Brain pericyte (primary cell): ENCODE data around the gene CASZ1.

Experiments used
- DNase-seq: peaks from one replicate; pipeline ENCODE4 v3.0.0-alpha.2; 2012; ENCODE audit warnings: low read depth, low spot score

CASZ1 gene

DNA sequence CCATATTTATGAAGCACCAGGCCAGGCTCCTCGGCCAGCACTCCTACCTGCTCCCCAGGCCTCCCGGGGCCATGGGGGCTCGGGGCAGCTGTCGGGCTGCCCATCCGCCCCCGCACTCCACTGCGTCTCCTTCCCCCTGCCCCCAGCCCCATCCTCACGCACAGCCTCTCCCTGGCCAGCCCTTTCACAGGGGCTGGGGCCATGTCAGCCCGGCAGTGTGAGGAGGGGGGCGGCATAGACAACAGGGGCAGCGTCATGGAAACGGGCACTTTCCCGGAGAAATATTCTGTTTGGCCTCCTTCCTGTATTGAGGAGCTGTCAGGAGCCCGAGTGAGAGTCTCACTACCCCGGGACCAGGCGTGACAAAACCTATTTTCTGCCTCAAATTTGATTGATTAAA is 87.3 kb downstream of the CASZ1 start:
- no peak for DNase-seq

DNA sequence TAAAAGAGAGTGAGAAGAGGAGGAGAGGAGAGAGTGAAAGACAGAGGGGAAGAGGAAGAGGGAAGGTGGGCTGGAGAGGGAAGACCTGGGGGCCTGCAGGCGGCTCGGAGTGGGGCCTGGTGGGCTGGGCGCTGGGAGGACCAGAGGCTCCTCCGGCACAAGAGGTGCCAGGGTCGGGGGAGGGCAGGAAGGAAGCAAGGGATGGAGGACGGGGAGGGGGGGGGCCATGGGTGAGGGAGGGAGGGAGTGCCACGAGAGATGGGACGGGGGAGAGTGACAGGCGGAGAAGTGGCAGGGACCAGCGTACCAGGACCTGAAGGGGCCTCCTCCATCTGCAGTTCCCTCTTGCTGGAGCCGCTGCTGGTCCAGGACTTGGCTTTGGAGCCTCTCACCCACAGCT is 87.7 kb downstream of the CASZ1 start:
- DNase-seq: no peak

DNA sequence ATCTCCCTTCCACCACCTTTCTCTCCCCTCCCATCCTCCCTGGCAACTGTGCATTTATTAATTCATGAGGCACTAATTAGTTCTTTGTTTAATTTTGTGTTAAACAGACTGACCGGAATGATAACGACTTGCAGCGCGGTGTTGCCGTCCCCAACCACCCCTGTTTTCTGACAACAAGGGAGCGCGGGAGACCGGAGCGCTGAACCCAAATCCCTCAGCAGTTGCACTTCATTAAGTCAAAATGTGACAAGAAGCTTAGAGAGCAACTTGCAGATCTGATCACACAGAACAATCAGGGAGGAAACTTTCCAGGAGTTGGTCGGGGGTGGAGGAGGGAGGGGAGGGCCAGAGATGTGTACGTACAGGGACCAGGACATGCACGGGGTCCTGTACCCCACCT is 89.2 kb downstream of the CASZ1 start:
- DNase-seq: no peak

DNA sequence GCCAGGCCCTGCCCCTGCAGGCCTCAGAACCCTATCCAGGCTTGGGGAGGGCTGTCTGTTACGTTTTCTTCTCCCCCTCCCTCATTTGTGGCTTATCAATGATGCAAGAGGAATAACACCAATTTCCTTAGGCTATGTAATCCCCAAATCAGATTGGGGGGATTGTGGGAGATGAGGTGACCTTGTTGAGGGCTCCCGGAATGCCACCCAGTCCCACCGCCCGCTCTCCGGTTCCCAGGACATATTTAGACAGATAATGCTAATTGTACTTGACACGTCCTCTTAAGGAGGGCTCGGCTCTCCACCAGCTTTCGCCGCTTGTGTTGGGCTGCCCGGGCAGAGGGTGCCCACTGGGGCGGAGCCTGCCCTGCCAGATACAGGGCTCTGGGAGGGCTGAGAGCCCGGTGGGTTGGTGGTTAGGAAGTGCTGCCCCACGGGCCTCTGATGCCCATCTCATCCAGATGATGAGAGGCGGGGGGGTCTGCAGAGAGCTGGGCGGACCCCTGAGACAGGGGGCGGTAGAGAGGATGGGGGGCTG is 90.0 kb downstream of the CASZ1 start:
- no peak for DNase-seq

DNA sequence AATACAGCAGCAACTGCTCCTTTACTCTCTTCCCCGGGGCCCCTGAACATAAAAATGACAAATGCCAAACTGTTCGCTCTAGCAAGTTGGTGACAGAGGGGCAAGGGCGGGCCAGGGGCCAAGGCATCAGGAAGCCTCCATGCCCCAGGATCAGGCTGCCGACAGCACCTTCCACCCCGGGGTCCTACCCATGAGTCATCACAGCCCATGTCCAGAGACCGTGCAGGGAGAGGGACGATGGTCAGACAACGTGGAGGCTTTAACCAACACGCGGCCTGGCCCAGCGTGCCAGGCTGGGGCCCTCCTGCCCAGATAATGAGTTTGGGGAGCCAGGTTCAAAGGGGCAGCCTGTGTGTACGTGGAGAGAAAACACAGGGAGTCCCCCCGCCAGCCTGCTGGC is 90.5 kb downstream of the CASZ1 start:
- no peak for DNase-seq

DNA sequence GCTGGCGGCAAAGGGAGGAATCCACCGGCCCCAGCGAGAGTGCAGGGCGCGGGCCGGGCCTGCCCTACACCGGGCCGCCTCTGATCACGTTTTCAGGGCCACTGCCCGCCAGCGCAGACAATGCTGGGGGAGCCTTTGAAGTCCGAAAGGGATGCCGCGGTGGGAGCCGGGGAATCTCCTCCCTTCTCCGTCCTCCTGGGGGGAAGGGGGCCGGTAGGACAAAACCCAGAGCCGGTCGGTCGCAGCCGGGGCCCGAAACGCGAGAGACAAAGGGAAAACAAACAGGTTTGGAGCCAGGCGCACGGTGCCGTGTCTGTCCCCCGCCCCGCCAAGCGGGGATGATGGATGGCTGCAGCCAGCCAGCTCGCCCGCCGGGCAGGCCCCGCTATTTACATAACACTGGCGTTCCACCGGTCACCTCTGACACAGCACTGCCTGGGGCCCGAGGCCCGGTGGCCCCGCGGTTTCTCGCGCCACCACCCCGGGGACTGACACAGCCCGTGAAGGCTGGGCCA is 92.0 kb downstream of the CASZ1 start:
- no peak for DNase-seq

DNA sequence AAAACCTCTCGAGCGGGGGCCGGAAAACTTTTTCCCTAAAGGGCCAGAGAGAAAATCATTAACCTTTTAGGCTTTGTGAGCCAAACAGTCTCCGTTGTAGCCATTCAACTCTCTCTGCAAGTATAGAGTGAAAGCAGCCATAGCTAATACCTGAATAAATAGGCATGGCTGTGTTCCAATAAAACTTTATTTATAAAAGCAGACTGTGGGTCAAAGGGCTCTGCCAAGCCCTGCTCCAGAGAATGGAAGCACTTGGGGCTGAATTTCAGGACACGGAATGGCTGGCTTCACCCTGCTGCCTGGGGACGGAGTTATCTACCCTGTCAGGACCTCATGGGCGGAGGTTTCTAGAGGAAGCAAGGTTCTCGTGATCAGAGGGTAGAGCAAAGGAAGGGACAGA is 92.7 kb downstream of the CASZ1 start:
- no peak for DNase-seq

DNA sequence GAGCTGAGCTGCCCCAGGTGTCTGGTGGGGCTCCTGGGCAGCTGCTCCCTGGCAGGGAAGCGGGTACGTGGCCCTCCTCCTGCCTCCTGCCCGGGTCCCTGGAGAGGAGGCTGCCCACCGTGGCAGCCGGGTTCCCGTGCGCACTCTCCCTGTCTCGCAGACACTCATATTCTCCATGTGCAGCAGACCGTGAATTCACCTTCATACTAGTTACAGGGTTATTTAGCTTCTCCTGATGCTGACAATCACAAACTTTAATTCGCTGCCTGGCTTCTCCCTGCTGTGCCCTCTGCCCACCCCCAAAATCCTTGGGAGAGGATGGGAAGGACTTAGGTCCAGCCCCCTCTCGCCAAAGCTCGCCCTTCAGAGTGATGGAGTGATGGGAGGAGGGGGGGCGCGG is 95.3 kb downstream of the CASZ1 start:
- DNase-seq: no peak

DNA sequence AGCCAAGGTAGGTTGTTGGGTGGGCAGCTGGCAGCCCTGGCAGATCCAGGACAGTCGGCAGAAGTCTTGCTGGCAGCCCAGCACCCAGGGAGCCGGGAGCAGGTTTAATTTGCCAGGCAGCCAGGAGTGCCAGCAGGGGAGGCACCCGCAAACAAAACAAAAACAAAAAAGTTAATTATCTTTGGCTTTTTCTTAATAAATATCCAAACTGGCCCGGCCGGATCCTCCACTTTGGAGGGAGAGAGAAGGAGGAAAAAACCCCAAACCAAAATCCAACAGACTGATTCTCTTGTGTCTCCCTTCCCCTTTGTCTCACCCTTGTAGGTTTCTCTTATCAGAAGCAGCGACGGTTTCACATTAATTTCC is 97.0 kb downstream of the CASZ1 start:
- no peak for DNase-seq

DNA sequence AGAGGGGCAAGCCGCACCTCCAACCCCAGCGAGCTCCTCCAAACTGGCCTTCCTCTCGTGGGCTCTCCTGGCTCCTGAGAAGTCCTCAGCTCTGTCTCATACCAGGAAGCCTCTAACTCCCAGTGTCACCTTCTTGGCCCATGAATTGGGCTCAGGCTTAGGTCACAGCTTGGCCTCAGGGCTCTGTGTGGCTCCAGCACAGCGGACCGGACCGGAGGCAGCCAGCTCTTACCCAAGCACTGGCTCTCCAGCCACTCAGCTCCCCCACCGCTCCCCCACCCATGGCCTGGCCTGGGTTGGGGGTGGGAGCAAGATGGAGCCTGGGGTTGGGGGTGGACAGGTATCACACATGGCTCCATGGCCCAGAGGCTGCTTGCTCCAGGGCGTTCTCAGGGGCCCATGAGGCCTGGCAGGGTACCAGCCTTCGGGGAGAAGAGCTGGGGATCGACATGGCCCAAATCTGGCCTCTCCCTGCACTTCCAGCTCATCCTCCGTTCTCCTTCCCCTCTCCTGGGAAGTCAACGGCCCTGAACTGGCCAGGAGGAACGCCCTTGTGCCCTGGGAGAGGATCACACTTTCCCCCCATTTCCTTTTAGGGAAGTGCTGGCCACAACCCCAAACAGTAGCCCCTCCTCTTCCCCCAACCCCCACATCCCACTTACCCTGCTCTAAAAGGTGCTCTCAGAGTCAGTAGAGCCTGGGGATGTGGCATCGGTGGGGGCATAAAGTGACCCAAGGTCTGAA is 97.5 kb downstream of the CASZ1 start:
- no peak for DNase-seq

DNA sequence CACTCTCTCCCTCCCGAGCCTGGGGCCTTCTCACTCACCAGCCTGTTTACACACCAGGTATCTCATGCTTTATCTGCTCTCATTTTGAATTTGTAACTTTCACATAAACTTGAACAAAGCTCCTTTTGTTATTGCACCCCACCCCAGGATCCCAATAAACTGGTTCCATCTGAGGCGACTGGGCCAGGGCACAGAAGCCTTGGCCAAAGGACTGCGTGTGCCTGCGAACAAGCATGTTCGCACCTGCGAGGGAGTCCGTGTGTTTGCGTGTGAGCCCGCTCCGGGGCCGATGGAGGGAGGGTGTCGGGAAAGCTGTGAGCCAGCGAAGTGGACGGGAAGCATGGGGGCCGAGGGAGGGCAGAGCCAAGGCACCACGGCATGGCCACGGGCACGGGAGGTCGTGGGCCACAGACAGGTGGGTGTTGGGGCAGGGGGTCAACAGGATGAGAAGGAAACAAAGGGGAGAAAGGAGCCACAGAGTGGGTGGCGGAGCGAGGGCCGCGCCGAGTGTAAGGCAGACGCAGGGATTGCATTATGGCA is 98.8 kb downstream of the CASZ1 start:
- no peak for DNase-seq

DNA sequence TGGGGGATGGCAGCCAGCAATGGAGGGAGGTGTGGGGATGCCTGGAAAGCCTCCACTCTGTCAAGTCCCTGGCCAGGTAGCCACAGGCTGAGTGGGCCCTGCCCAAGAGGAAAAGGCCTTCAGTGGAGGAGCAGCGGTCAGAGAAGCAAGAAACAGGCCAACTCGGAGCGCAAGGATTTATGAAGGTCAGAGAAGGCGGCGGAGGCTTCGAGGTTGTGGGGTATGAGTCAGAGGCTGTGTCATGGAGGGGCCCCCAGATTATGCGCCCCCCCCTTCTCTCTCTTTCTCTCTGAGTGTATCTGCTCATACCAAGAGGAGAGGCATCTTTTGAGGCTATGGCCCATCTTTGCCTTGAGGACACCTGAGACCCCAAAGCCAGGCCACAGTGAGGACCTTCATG is 99.5 kb downstream of the CASZ1 start:
- no peak for DNase-seq

DNA sequence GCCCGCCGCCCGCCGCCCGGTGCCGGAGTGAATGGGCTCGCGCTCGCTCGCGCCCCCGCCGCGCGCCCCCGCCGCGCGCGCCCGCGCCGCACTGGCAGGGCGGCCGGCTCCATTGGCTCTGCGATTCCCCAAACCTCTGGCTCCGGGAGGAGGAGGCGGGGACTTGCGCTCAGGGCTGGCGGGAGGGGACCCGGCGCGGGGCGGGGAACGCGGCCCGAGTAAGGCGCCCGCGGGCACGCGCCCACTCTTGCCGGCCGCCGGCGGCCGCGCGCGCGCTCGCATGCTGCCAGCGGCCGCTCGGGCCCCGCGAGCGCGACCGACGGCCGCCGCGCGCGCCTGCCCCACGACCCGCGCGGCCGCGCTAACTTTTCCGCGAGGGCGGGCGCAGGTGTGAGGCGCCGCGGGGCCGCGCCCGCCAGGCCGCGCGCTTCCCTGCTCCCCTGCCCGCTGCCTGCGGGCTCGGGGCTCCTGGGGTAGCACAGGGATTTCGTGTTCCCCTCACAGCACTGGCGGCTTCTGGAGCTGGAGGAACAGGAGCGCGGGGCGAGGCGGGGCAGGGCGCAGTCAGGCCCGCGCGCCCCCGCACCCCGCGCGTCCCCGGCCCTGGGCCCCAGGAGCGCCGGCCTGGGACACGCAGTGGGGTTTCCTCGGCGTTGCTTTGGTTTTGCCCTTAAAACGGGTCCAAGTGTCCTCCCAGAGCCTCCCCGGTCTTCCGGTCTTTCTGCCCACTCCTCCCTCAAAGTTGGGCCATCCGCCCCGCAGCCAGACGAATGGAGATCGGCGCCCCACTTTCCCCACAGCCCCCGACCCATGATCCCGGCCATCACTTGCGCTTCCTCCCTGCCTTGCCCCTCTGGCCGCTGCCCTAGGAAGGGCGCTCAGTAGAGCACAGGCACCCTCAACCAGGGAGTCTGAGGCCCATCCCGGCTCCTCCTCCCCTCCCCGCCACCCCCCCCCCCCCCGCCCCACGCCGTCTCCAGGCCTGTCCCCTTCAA is 101.5 kb downstream of the CASZ1 start:
- DNase-seq: no peak

DNA sequence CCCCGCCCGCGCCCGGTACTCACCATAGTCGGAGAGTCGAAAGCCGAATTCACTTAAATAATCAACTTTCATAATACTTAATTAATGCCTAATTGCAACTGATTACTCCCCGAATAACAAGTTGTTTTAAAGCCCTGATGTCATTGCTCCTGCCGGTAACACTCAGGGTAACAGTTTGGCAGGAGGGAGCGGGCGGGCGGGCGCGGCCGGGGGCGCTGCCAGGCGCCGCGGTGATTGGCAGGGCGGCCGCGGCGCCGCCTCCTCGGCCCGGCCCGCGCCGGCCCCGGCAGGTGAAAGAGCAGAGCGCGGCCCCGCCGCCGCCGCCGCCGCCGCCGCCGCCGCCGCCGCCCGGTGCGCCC is 102.2 kb downstream of the CASZ1 start:
- DNase-seq: no peak

DNA sequence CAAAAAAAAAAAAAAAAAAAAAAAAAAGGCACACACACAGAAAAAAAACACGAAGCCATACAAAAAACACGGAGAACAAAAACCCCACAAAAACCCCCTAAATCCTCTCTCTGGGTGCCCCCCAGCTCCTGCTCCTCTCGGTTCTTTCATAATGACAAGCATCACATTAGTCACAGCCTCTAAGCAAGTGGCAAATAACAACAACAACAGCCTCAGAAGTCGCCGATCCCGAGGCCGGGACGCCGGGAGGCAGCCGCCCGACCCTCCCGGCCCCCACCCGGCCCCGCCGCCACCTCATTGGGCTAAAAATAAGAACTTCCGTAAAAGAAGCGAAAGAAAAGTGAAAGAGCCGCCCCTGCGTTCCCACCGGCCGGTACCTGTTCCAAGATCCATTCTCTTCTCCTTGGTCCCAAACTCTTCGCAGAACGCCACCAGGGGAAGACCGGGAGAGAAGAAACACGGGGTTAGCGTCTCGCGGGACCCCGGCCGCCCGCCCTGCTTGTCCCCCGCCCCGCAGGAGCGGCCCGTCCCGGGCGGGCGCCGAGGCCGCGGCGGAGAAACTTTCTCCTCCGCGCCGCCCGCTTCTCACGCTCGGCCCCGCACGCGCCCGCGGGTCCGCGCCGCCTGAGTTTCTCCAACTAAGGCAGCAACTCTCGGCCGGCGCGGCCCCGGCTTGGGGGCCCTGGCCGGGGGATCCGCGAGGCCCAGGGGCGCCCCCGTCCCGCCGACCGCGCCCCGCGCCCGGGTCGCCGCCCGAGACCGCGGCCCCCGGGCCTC is 102.8 kb downstream of the CASZ1 start:
- DNase-seq: no peak

DNA sequence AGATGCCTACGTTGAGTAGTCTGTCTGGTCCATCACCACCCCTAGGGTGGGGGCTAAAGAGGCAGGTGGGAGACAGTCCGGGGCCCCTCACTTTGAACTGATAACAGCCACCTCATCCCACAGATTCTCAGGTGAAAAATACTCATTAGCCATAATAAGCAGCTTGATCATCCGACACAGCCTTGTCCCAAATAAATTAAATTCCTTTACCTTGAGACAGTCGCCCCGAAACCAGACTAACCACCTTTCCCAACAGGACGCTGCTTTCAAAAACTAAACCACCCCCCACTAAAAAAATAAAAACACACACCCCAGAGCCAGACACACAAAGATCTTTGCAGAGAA is 103.3 kb downstream of the CASZ1 start:
- no peak for DNase-seq

DNA sequence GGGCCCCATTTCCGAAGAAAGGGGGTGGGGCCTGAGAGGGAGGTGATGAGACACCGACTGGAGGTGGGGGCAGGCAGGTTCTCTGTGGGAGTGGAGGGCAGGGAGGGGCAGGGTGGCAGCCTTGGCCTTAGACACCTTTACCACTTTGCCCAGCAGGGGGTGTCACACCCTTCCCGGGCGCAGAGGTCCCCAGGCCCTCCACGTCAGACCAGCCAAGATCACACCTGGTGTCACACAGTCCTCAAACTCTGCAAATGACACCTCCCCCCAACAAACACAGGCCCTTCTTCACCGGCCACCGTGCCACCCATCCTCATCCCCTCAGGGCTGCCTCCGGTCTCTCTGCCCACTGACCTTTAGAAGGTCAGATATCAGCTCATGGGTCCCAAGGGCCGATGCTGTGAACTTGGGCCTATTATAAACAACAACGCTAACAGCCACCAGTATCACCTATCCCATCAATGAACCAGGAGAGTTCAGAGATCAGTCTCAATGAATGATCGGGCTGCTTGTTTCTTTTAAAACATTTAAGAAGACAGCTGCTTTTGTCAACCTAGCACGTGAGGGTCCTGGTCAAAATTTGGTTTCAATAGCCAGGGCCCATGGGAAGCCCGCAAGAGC is 103.9 kb downstream of the CASZ1 start:
- DNase-seq: no peak

DNA sequence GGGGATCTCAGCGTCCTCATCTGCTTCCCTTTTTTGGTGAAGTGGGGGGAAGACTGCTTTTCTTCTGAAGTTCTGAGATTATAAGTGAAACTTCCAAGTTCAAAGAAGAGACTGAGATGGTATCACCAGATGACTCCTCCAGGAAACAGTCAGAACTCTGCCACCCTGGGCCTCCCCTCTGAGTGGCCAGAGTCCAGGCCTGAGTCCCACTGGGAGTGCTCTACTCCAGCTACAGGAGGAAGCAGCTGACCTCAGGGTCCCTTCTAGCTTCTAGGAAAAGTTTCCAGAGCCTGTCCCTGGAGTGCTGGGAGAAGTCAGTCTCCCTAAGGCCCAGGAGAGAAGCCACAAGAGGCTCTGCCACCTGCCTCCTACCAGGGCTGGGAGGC is 104.7 kb downstream of the CASZ1 start:
- no peak for DNase-seq

DNA sequence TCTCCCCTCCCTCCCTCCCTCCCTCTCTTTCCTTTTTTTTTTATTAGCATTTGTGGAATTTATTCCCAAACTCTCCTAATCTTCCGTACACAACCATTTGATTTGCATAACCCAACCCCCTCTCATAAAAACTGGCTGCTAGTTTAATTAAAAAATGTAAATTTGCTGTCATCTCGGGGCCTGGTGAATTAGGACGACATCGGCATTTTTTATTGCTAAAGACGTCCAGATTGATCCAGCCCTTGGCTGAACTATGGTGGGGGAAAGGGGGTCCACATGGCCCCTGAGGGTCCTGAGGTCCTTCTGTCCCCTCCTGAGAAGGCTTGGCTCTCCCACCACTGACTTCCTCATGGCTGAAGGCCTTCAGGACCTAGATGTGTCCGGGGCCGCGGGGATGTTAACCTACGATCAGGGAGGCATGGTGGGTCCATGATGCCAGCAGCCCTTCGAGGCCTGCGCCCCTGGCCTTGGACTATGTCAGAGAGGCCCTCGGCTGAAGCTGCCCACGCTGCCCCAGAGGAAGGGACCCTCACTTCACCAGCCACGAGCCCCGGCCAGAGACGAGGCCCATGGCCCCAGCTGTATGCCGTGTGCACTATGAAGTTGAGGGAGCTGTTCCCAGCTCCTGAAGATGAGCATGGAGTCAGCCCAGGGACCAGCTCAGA is 105.2 kb downstream of the CASZ1 start:
- DNase-seq: no peak

DNA sequence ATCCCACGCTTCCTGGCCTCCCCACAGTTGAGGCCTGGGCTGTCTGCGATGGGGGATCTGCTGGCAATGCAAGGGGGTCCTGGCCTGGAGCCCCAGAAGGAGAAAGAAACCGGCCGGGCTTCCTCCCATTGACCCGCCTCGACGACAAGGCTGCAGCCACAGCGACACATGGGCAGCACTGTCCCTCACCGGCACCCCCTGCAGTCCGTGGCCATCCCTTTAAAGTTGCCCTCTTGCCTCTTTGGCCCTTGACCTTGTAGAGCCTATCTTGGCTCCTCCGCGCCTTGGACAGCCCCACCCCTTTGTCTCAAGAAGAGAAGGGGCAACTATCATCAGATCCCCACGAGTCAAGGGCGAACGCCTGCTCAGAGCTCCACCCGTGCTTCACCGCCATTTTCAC is 106.0 kb downstream of the CASZ1 start:
- DNase-seq: no peak

DNA sequence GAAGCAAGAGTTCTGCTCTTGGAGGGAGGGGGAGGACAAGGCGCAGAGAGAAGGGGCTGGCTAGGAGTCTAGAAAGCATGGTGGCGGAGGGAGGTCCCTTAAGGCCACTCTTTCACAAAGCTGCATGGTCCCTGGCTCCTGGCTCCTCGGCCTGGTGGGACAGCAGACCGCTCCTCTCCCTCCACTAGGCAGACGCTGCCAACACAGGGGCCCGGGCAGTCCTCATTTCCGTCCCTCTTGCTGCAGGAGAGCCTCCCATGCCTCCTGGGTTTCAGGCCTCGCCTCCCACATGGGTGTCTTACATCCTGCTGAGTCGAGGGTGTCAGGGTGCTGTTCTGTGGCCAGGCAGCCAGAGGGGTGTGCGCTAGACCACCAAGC is 108.0 kb downstream of the CASZ1 start:
- DNase-seq: no peak
